IMR-90 (cell line): ENCODE measurements around the gene AKAP13. TPM values are rescaled to one million over a fixed set of nuclear protein-coding genes. Genes with fewer than 3 reads are reported as not detected.

Source experiments
- ATAC-seq: fragments of 200-7000 bp; cut with Tn5 transposase; 2 replicates; pipeline ENCODE4 v1.9.1; 2020; ENCODE audit warnings: low read depth, mild to moderate bottlenecking, moderate library complexity
- BruUV-seq: library from RNA; stranded (reverse); fragments of 400-500 nt; replicated peaks from 2 replicates; lab custom pipeline; 2021; lab: Mats Ljungman, UMichigan
- CTCF ChIA-PET: fragments of 300-600 bp; formaldehyde crosslinking; extraction: SDS; loops from one replicate; lab custom pipeline; 2021; ENCODE audit warnings: antibody characterized with exemption; lab: Yijun Ruan, JAX
- POLR2A ChIA-PET: fragments of 300-600 bp; sonication (Branson Sonifier 250); formaldehyde crosslinking; loops from one replicate; lab custom pipeline; 2022; ENCODE audit warnings: antibody characterized with exemption; ENCODE audit not compliant: unreplicated experiment; lab: Charles Lee
- DNase-seq: peaks from one replicate; pipeline ENCODE4 v3.0.0; 2013
- H2AFZ ChIP-seq: replicated peaks from 2 replicates; pipeline ENCODE3; 2013; ENCODE audit warnings: low read length, mild to moderate bottlenecking; ENCODE audit not compliant: poor library complexity
- H2AK5ac ChIP-seq: 2 replicates; pipeline ENCODE4 v1.6.1; 2013; ENCODE audit warnings: low read depth, low read length, inconsistent platforms
- H2AK9ac ChIP-seq: replicated peaks from 2 replicates; pipeline ENCODE3; 2013; ENCODE audit warnings: mild to moderate bottlenecking, low read depth, low read length, moderate library complexity; ENCODE audit not compliant: poor library complexity
- H2BK120ac ChIP-seq: 2 replicates; pipeline ENCODE4 v1.6.1; 2013; ENCODE audit warnings: low read depth, low read length, inconsistent platforms
- H2BK15ac ChIP-seq: 3 replicates; pipeline ENCODE4 v1.6.1; 2013; ENCODE audit warnings: low read depth, low read length, inconsistent platforms
- H2BK20ac ChIP-seq: 2 replicates; pipeline ENCODE4 v1.6.1; 2013; ENCODE audit warnings: low read depth, mild to moderate bottlenecking, inconsistent platforms, low read length, moderate library complexity
- H2BK5ac ChIP-seq: 2 replicates; pipeline ENCODE4 v1.6.1; 2013; ENCODE audit warnings: mild to moderate bottlenecking, low read depth, low read length, inconsistent platforms; ENCODE audit not compliant: poor library complexity, severe bottlenecking
- H3K14ac ChIP-seq: replicated peaks from 2 replicates; pipeline ENCODE4 v1.6.1; 2013; ENCODE audit warnings: low read depth, low read length, inconsistent platforms
- H3K18ac ChIP-seq: 2 replicates; pipeline ENCODE4 v1.6.1; 2013; ENCODE audit warnings: low read depth, low read length, control low read depth
- H3K23ac ChIP-seq: 2 replicates; pipeline ENCODE4 v1.6.1; 2013; ENCODE audit warnings: low read depth, low read length, inconsistent platforms
- H3K27ac ChIP-seq: 2 replicates; pipeline ENCODE4 v1.5.1; 2013; ENCODE audit warnings: mild to moderate bottlenecking, control low read depth, low read length; ENCODE audit not compliant: insufficient read depth
- H3K27me3 ChIP-seq: 2 replicates; pipeline ENCODE4 v1.6.1; 2013; ENCODE audit warnings: low read length; ENCODE audit not compliant: control insufficient read depth, insufficient read depth
- H3K36me3 ChIP-seq: 2 replicates; pipeline ENCODE4 v1.6.1; 2013; ENCODE audit warnings: low read length, mixed read lengths; ENCODE audit not compliant: control insufficient read depth, insufficient read depth
- H3K4ac ChIP-seq: 2 replicates; pipeline ENCODE4 v1.6.1; 2013; ENCODE audit warnings: low read depth, low read length, inconsistent platforms
- H3K4me1 ChIP-seq: 2 replicates; pipeline ENCODE4 v1.6.1; 2013; ENCODE audit warnings: low read length, mixed read lengths; ENCODE audit not compliant: control insufficient read depth, insufficient read depth
- H3K4me2 ChIP-seq: 2 replicates; pipeline ENCODE4 v1.6.1; 2013; ENCODE audit warnings: low read depth, mild to moderate bottlenecking, control low read depth, low read length, moderate library complexity
- H3K4me3 ChIP-seq: 2 replicates; pipeline ENCODE4 v1.5.1; 2013; ENCODE audit warnings: low read depth, mild to moderate bottlenecking, control low read depth, low read length, moderate library complexity; ENCODE audit not compliant: insufficient read depth
- H3K56ac ChIP-seq: 2 replicates; pipeline ENCODE4 v1.6.1; 2013; ENCODE audit warnings: low read length, inconsistent platforms; ENCODE audit not compliant: insufficient read depth; ENCODE audit errors: extremely low read depth
- H3K79me1 ChIP-seq, 2 experiments: 2 replicates each; pipeline ENCODE4 v1.6.1; 2013; ENCODE audit warnings: low read length in 2 of 2, inconsistent platforms in 1 of 2, low read depth in 1 of 2
- H3K9ac ChIP-seq: 2 replicates; pipeline ENCODE4 v1.6.1; 2013; ENCODE audit warnings: low read depth, low read length, control low read depth
- H3K9me1 ChIP-seq: 2 replicates; pipeline ENCODE4 v1.6.1; 2013; ENCODE audit warnings: low read length, inconsistent platforms; ENCODE audit not compliant: insufficient read depth
- H3K9me3 ChIP-seq: 2 replicates; pipeline ENCODE4 v1.6.1; 2013; ENCODE audit warnings: low read length; ENCODE audit not compliant: control insufficient read depth, insufficient read depth
- H4K20me1 ChIP-seq: 2 replicates; pipeline ENCODE4 v1.6.1; 2013; ENCODE audit warnings: low read length, inconsistent platforms; ENCODE audit not compliant: insufficient read depth
- H4K5ac ChIP-seq: 2 replicates; pipeline ENCODE4 v1.6.1; 2013; ENCODE audit warnings: mild to moderate bottlenecking, low read depth, low read length, control low read depth
- H4K8ac ChIP-seq, 2 experiments: 2 replicates each; pipeline ENCODE4 v1.6.1; 2013; ENCODE audit warnings: low read depth in 2 of 2, low read length in 2 of 2, control low read depth in 1 of 2, inconsistent platforms in 1 of 2
- H4K91ac ChIP-seq: 2 replicates; pipeline ENCODE4 v1.6.1; 2013; ENCODE audit warnings: low read depth, low read length, inconsistent platforms; ENCODE audit not compliant: insufficient read depth
- MAZ ChIP-seq: IDR thresholded peaks from 2 replicates; pipeline ENCODE4 v1.6.1; 2012; ENCODE audit warnings: low read depth, mild to moderate bottlenecking, low read length, improper control_type of control experiment, moderate library complexity, borderline replicate concordance
- WGBS, 2 experiments: methylation state at CpG; one replicate each; pipeline versions ENCODE4 v1.1.5 to v1.1.7; 2013; ENCODE audit warnings: missing lambda C conversion rate in 2 of 2; ENCODE audit not compliant: insufficient read length in 1 of 2; ENCODE audit errors: extremely low coverage in 2 of 2; 5-methylcytosine and 5-hydroxymethylcytosine counted together
- dilution Hi-C: fragments of 300-500 bp; cut with HindIII; formaldehyde crosslinking; loops from one replicate; pipeline ENCODE4 v1.14.3; 2018; ENCODE audit warnings: low sequenced_read_pairs; ENCODE audit not compliant: unreplicated experiment
- in situ Hi-C: fragments of 300-500 bp; cut with MboI; formaldehyde crosslinking; loops from 3 replicates; pipeline ENCODE4 v1.14.3; 2019; ENCODE audit warnings: low sequenced_read_pairs, inconsistent platforms, mixed read lengths
- intact Hi-C: fragments of 100-400 bp; cut with micrococcal nuclease; formaldehyde crosslinking; loops from 2 replicates; pipeline ENCODE4 v1.10.0; 2022
- polyA plus RNA-seq, 3 experiments: library from polyadenylated mRNA; depleted of rRNA; stranded (reverse); fragments of >200 nt; gene quantifications; 2 replicates each; pipeline ENCODE4 v1.2.3, GENCODE V29; 2012; ENCODE audit warnings: low replicate concordance in 1 of 3
- total RNA-seq: library from RNA; depleted of rRNA; stranded (reverse); fragments of >200 nt; gene quantifications from 2 replicates; pipeline ENCODE4 v1.2.3, GENCODE V29; 2012

The AKAP13 gene
- total and polyA plus RNA-seq, 2 of the 4 experiments (the other 2 are of a cell fraction), result 10.4 to 46.4 TPM

DNA sequence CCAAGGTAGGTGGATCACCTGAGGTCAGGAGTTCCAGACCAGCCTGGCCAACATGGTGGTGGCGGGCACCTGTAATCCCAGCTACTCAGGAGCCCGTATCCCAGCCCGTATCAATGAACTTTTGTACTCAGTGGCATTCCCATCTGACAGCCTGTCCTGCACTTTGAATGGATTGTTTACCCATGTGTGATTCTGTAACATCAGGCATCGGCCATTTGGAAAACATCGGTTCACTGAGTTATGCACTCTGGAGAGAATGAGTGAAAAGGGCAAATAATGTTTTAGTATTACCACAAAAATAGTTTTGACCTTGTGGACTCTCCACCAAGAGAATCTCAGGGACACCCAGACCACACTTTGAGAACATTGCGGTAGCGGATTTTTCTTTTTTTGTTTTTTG lies 400.7 kb downstream of the AKAP13 start:
- Histone ChIP-seq H3K18ac (no peak overlapping the region), H3K4me1 (peaks cover 7% of the 10 kb centered on the region), H2BK5ac (no peak overlapping the region), H3K4me2 (no peak overlapping the region), H4K8ac (no peak overlapping the region), H3K36me3 (0 out of 2 replicates have a peak, but pooled peaks cover 1% of the 10 kb centered on the region), H2BK120ac (no peak overlapping the region), H2AFZ (no peak overlapping the region), H3K79me1 (peaks cover 19 to 65% of the 10 kb centered on the region in 2 experiments), H3K27me3 (no peaks in the 10 kb centered on the region), H2BK15ac (no peak overlapping the region), H3K4me3 (no peak overlapping the region), H3K4ac (no peak overlapping the region), H4K20me1 (peaks cover 28% of the 10 kb centered on the region), H3K56ac (no peak overlapping the region), H3K9me3 (no peaks in the 10 kb centered on the region), H3K9ac (no peak overlapping the region), H4K91ac (no peak overlapping the region), H4K5ac (no peak overlapping the region), H3K27ac (no peak overlapping the region), H2AK5ac (no peak overlapping the region), H3K9me1 (peaks cover 13% of the 10 kb centered on the region), H2BK20ac (no peak overlapping the region), H2AK9ac (no peak overlapping the region), H3K14ac (no peak overlapping the region), H3K23ac (no peak overlapping the region)
- in situ Hi-C loops (no loop called here), dilution Hi-C loops (no loop called here), intact Hi-C loops (no loop called here)
- ATAC-seq (no peak), DNase-seq (no peak)
- no peak for TF ChIP-seq MAZ
- CTCF ChIA-PET, result interaction anchor here (0.6 kb wide), 1 partner anchor 19 kb away, joined by 3 read pairs; no protein-coding TSS in a partner anchor
- no CpG with 5 or more reads among the region's 7 CpGs for WGBS, 2 experiments
- BruUV-seq, result no TSS peak
- POLR2A ChIA-PET, result no interaction called here
